Measurements from ENCODE around the gene NCAPH2. TPM values are rescaled to one million over a fixed set of nuclear protein-coding genes. Genes with fewer than 3 reads are reported as not detected.

The NCAPH2 gene
- total RNA-seq, 8 experiments from 2014 or later, result 12.1 to 59.7 (median 39.5) TPM

GRCh38 chr22:50520826-50521453 is 12.9 kb downstream of the NCAPH2 start:
- no peak overlapping the region for H3K4me3 ChIP-seq
- in situ Hi-C loops (cut with MboI; ENCODE audit: low pct_unique_long_range_greater_than_20kb in 2 of 9, low sequenced_read_pairs in 9 of 9, unreplicated experiment in 9 of 9), result no loop called here
- WGBS, 10 experiments, result 70 to 100% (median 96%) methylated on average over 2 to 5 of the region's 13 CpGs; no CpG with 5 or more reads in 6 of the 10 experiments
- no peak for ATAC-seq (replicated peaks in 6 of 8)
- H3K4me1 ChIP-seq (replicated peaks in 1 of 2), result peaks cover 5 to 6% of the 10 kb centered on the region in 2 donors
- no peak overlapping the region for H3K27ac ChIP-seq

GRCh38 chr22:50521710-50522109 is 13.7 kb downstream of the NCAPH2 start:
- ATAC-seq (replicated peaks in 6 of 8), result no peak
- Histone ChIP-seq H3K4me1 (replicated peaks in 1 of 2) (peaks cover 7 to 8% of the 10 kb centered on the region in 2 donors), H3K4me3 (no peak overlapping the region), H3K27ac (no peak overlapping the region)
- 100% methylated on average over 1 to 3 of the region's 10 CpGs; no CpG with 5 or more reads in 8 of the 10 experiments for WGBS, 10 experiments
- in situ Hi-C loops (cut with MboI; ENCODE audit: low pct_unique_long_range_greater_than_20kb in 2 of 9, low sequenced_read_pairs in 9 of 9, unreplicated experiment in 9 of 9), result no loop called here

GRCh38 chr22:50522208-50522805 is 14.3 kb downstream of the NCAPH2 start:
- H3K27ac ChIP-seq, result no peak overlapping the region
- WGBS, 10 experiments, result 90 to 92% methylated on average over 2 of the region's 15 CpGs; no CpG with 5 or more reads in 8 of the 10 experiments

GRCh38 chr22:50522806-50523438 is 14.9 kb downstream of the NCAPH2 start:
- Histone ChIP-seq H3K27ac (no peak overlapping the region), H3K4me1 (replicated peaks in 1 of 2) (peaks cover 14 to 15% of the 10 kb centered on the region in 2 donors), H3K4me3 (no peak overlapping the region)
- 80 to 90% methylated on average over 1 to 2 of the region's 22 CpGs; no CpG with 5 or more reads in 8 of the 10 experiments for WGBS, 10 experiments
- in situ Hi-C loops (cut with MboI; ENCODE audit: low pct_unique_long_range_greater_than_20kb in 2 of 9, low sequenced_read_pairs in 9 of 9, unreplicated experiment in 9 of 9), result no loop called here
- ATAC-seq (replicated peaks in 6 of 8), result no peak

More at GRCh38 chr22:50522208-50522805, 14.3 kb downstream of the NCAPH2 start:
- Histone ChIP-seq H3K4me1 (replicated peaks in 1 of 2) (peaks cover 13 to 14% of the 10 kb centered on the region in 2 donors), H3K4me3 (no peak overlapping the region)
- ATAC-seq (replicated peaks in 6 of 8), result no peak
- in situ Hi-C loops (cut with MboI; ENCODE audit: low pct_unique_long_range_greater_than_20kb in 2 of 9, low sequenced_read_pairs in 9 of 9, unreplicated experiment in 9 of 9), result no loop called here

- Histone ChIP-seq H3K4me1 (replicated peaks in 1 of 2) (peaks cover 14 to 15% of the 10 kb centered on the region in 2 donors), H3K4me3 (no peak overlapping the region), H3K27ac (no peak overlapping the region)
- in situ Hi-C loops (cut with MboI; ENCODE audit: low pct_unique_long_range_greater_than_20kb in 2 of 9, low sequenced_read_pairs in 9 of 9, unreplicated experiment in 9 of 9), result no loop called here
- WGBS, 10 experiments, result 80 to 100% (median 100%) methylated on average over 1 to 5 of the region's 16 CpGs; no CpG with 5 or more reads in 3 of the 10 experiments
- no peak for ATAC-seq (replicated peaks in 6 of 8)
Measured at GRCh38 chr22:50523458-50523805, 15.4 kb downstream of the NCAPH2 start.

GRCh38 chr22:50523806-50524675 is 16.0 kb downstream of the NCAPH2 start:
- in situ Hi-C loops (cut with MboI; ENCODE audit: low pct_unique_long_range_greater_than_20kb in 2 of 9, low sequenced_read_pairs in 9 of 9, unreplicated experiment in 9 of 9), result no loop called here
- WGBS, 10 experiments, result 67 to 100% (median 85%) methylated on average over 1 to 15 of the region's 25 CpGs; no CpG with 5 or more reads in 4 of the 10 experiments
- Histone ChIP-seq H3K27ac (no peak overlapping the region), H3K4me3 (peak overlapping the region; percentile 58 to 79 (median 69)), H3K4me1 (replicated peaks in 1 of 2) (peaks cover 14 to 15% of the 10 kb centered on the region in 2 donors)
- no peak for ATAC-seq (replicated peaks in 6 of 8)

- in situ Hi-C loops (cut with MboI; ENCODE audit: low pct_unique_long_range_greater_than_20kb in 2 of 9, low sequenced_read_pairs in 9 of 9, unreplicated experiment in 9 of 9), result no loop called here
- peak in 3 of 8 experiments; percentile 2 to 13 (median 12) for ATAC-seq (replicated peaks in 6 of 8)
- peak overlapping the region; percentile 58 to 79 (median 69) for H3K4me3 ChIP-seq
- H3K4me1 ChIP-seq (replicated peaks in 1 of 2), result peaks cover 14 to 15% of the 10 kb centered on the region in 2 donors
- H3K27ac ChIP-seq, result peak overlapping the region; percentile 81 to 89
- WGBS, 10 experiments, result 8 to 82% (median 38%) methylated on average over 1 to 5 of the region's 19 CpGs; no CpG with 5 or more reads in 4 of the 10 experiments
Measured at GRCh38 chr22:50524676-50525103, 16.7 kb downstream of the NCAPH2 start.

- WGBS, 10 experiments, result no CpG with 5 or more reads among the region's 84 CpGs
- H3K4me3 ChIP-seq, result peak within 1 kb of the TSS; percentile 58 to 79 (median 69)
- in situ Hi-C loops (cut with MboI; ENCODE audit: low pct_unique_long_range_greater_than_20kb in 2 of 9, low sequenced_read_pairs in 9 of 9, unreplicated experiment in 9 of 9), result no loop called here
Measured at GRCh38 chr22:50525104-50525857, 17.3 kb downstream of the NCAPH2 start, which contains the start of gene SCO2. Gene SCO2, minus strand, starts transcription at chr22:50525598. Its CDS starts 1,187 bp downstream, at chr22:50524411.

GRCh38 chr22:50525858-50526107 is 17.8 kb downstream of the NCAPH2 start:
- in situ Hi-C loops (cut with MboI; ENCODE audit: low pct_unique_long_range_greater_than_20kb in 2 of 9, low sequenced_read_pairs in 9 of 9, unreplicated experiment in 9 of 9), result no loop called here
- Histone ChIP-seq H3K4me1 (replicated peaks in 1 of 2) (peaks cover 19 to 21% of the 10 kb centered on the region in 2 donors), H3K4me3 (peak overlapping the region; percentile 58 to 79 (median 69)), H3K27ac (peak overlapping the region; percentile 87 to 89)
- no CpG with 5 or more reads among the region's 33 CpGs for WGBS, 10 experiments
- peak in 3 of 8 experiments; percentile 63 to 71 (median 64) for ATAC-seq (replicated peaks in 6 of 8)

More at GRCh38 chr22:50525104-50525857, 17.3 kb downstream of the NCAPH2 start, which contains the start of gene SCO2:
- peaks cover 15 to 16% of the 10 kb centered on the region in 2 donors for H3K4me1 ChIP-seq (replicated peaks in 1 of 2)
- peak within 1 kb of the TSS; percentile 87 to 89 for H3K27ac ChIP-seq
- ATAC-seq (replicated peaks in 6 of 8), result peak; percentile 40 to 79 (median 68)

- H3K4me1 ChIP-seq (replicated peaks in 1 of 2), result peaks cover 23 to 26% of the 10 kb centered on the region in 2 donors
- peak overlapping the region; percentile 87 to 89 for H3K27ac ChIP-seq
- H3K4me3 ChIP-seq, result peak overlapping the region; percentile 58 to 79 (median 69)
- WGBS, 10 experiments, result 0 to 2% methylated on average over 2 to 12 of the region's 77 CpGs; no CpG with 5 or more reads in 8 of the 10 experiments
- peak; percentile 12 to 73 (median 40) for ATAC-seq (replicated peaks in 6 of 8)
- in situ Hi-C loops (cut with MboI; ENCODE audit: low pct_unique_long_range_greater_than_20kb in 2 of 9, low sequenced_read_pairs in 9 of 9, unreplicated experiment in 9 of 9), result no loop called here
Measured at GRCh38 chr22:50526108-50526833, 18.2 kb downstream of the NCAPH2 start.

Measured in motor neuron (in vitro differentiated cells).